ENCODE measurements around the gene RGL2. TPM values are rescaled to one million over a fixed set of nuclear protein-coding genes. Genes with fewer than 3 reads are reported as not detected.
"Not testable (repeated sequence)": the region's sequence is repeated elsewhere in the genome, so short reads cannot be mapped to it uniquely, and the experiment has no call there.

Gene RGL2
- total RNA-seq, 2 experiments from 2014 or later = 19.9 to 21.5 TPM

GRCh38 chr6:33280539-33280938 is 18.2 kb downstream of the RGL2 start:
- CTCF ChIA-PET = interaction anchor here (0.6 to 1.2 kb wide), 3 partner anchors 9 to 142 kb away, joined by 3 read pairs; partner anchors contain the start of genes RGL2, RPS18 and VPS52
- no peak for ATAC-seq
- no peaks in the 10 kb centered on the region for H3K27me3 Mint-ChIP-seq

DNA sequence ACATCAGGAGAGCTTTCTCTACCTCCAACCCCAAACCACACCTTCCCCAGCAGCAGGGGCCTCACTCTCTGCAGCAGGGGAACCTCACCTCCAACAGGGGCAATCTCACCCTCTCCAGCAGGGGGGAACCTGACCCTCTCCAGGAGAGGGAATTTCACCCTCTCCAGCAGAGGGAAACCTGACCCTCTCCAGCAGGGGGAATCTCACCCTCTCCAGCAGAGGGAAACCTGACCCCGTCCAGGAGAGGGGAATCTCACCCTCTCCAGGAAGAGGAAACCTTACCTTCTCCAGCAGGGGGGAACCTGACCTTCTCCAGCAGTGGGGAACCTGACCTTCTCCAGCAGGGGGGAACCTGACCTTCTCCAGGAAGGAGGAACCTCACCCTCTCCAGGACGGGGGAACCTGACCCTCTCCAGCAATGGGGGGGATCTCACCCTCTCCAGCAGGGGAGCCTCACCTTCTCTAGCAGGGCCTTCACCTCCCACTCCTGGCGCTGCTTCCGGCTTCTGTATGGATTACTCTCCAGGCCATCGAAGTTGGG is 18.7 kb downstream of the RGL2 start:
- Mint-ChIP-seq H3K9me3 (ENCODE audit: low read depth) (no peaks in the 10 kb centered on the region), H3K27ac (no peak overlapping the region), H3K4me1 (peaks cover 24% of the 10 kb centered on the region), H3K4me3 (no peak overlapping the region), H3K27me3 (no peaks in the 10 kb centered on the region), H3K36me3 (ENCODE audit: low read depth) (peaks cover 33% of the 10 kb centered on the region)
- CTCF ChIA-PET = interaction anchor here (0.6 to 4.0 kb wide), 3 partner anchors 8 to 19 kb away, joined by 3 to 17 read pairs (median 3); partner anchors contain the start of genes PFDN6, RGL2, RPS18 and VPS52
- POLR2A ChIA-PET = no interaction called here
- intact Hi-C loops (cut with DNase I, micrococcal nuclease) = loop anchor here in 1 of 2 experiments (10.0 kb wide), 1 partner anchor 1305 kb away; the partner anchor contains the start of gene DXO
- ATAC-seq (no peak), DNase-seq (peak; percentile 40)

More at GRCh38 chr6:33280539-33280938, 18.2 kb downstream of the RGL2 start:
- H3K4me3 Mint-ChIP-seq = no peak overlapping the region
- H3K9me3 Mint-ChIP-seq (ENCODE audit: low read depth) = no peaks in the 10 kb centered on the region
- peaks cover 28% of the 10 kb centered on the region for H3K36me3 Mint-ChIP-seq (ENCODE audit: low read depth)
- H3K4me1 Mint-ChIP-seq = peaks cover 20% of the 10 kb centered on the region
- intact Hi-C loops (cut with DNase I, micrococcal nuclease) = no loop called here
- DNase-seq = no peak
- no peak overlapping the region for H3K27ac Mint-ChIP-seq
- POLR2A ChIA-PET = interaction anchor here (1.0 kb wide), 1 partner anchor 9 kb away, joined by 3 read pairs; the partner anchor contains the start of genes RPS18 and VPS52

DNA sequence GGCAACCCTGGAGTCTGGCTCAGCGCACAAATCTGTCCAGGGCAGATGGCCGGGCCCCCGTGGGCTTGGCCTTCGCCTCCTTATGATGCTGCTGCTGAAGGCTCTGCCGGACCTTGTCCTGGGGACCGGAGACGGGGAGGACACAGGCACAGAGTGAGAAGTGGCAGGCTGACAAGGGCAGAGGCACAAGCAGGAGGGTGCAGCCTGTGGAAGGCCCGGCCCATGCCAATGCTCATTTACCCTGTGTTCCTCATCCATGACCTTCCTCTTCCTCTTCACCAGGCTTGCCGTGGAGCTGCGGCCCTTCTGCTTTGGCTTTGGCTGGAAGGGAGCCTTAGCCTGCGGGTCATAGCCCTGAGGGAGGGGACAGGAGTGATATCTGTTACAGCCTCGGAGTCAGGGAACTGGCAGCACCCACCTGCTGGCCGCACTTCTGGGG is 19.5 kb downstream of the RGL2 start:
- DNase-seq (no peak), ATAC-seq (no peak)
- Mint-ChIP-seq H3K27me3 (no peaks in the 10 kb centered on the region), H3K27ac (no peak overlapping the region), H3K4me1 (peaks cover 31% of the 10 kb centered on the region), H3K4me3 (no peak overlapping the region), H3K36me3 (ENCODE audit: low read depth) (peaks cover 35% of the 10 kb centered on the region), H3K9me3 (ENCODE audit: low read depth) (no peaks in the 10 kb centered on the region)
- intact Hi-C loops (cut with DNase I, micrococcal nuclease) = loop anchor here in 1 of 2 experiments (10.0 kb wide), 1 partner anchor 1304 kb away; the partner anchor contains the start of gene DXO
- ChIA-PET POLR2A (no interaction called here), CTCF (interaction anchor here (0.8 to 4.0 kb wide), 6 partner anchors 10 to 160 kb away, joined by 3 to 17 read pairs (median 3); partner anchors contain the start of genes PFDN6, WDR46 and ZBTB22)

GRCh38 chr6:33278810-33279209 is 19.9 kb downstream of the RGL2 start:
- POLR2A ChIA-PET = interaction anchor here (2.1 to 3.7 kb wide), 2 partner anchors 10 to 21 kb away, joined by 15 to 25 read pairs; partner anchors contain the start of genes PFDN6, RGL2 and WDR46
- H3K27ac Mint-ChIP-seq = no peak overlapping the region
- intact Hi-C loops (cut with DNase I, micrococcal nuclease) = loop anchor here in 1 of 2 experiments (10.0 kb wide), 1 partner anchor 1304 kb away; the partner anchor contains the start of gene DXO
- H3K4me1 Mint-ChIP-seq = peaks cover 33% of the 10 kb centered on the region
- no peaks in the 10 kb centered on the region for H3K9me3 Mint-ChIP-seq (ENCODE audit: low read depth)
- H3K36me3 Mint-ChIP-seq (ENCODE audit: low read depth) = peaks cover 38% of the 10 kb centered on the region
- H3K27me3 Mint-ChIP-seq = no peaks in the 10 kb centered on the region
- H3K4me3 Mint-ChIP-seq = no peak overlapping the region
- ATAC-seq = no peak
- DNase-seq = no peak
- CTCF ChIA-PET = interaction anchor here (0.8 to 4.0 kb wide), 6 partner anchors 10 to 160 kb away, joined by 3 to 17 read pairs (median 3); partner anchors contain the start of genes PFDN6, WDR46 and ZBTB22

GRCh38 chr6:33278392-33278741 is 20.4 kb downstream of the RGL2 start:
- intact Hi-C loops (cut with DNase I, micrococcal nuclease) = loop anchor here in 1 of 2 experiments (10.0 kb wide), 1 partner anchor 1304 kb away; the partner anchor contains the start of gene DXO
- no peak overlapping the region for H3K4me3 Mint-ChIP-seq
- ATAC-seq = no peak
- POLR2A ChIA-PET = interaction anchor here (1.8 to 3.7 kb wide), 3 partner anchors 11 to 40 kb away, joined by 10 to 25 read pairs (median 15); partner anchors contain the start of genes PFDN6, RGL2, WDR46 and ZBTB22
- DNase-seq = no peak
- peak overlapping the region; percentile 92 for H3K27ac Mint-ChIP-seq
- peaks cover 34% of the 10 kb centered on the region for H3K4me1 Mint-ChIP-seq
- H3K27me3 Mint-ChIP-seq = no peaks in the 10 kb centered on the region
- CTCF ChIA-PET = interaction anchor here (0.8 to 4.0 kb wide), 7 partner anchors 11 to 159 kb away, joined by 3 to 17 read pairs (median 3); partner anchors contain the start of genes PFDN6, WDR46 and ZBTB22
- no peaks in the 10 kb centered on the region for H3K9me3 Mint-ChIP-seq (ENCODE audit: low read depth)
- H3K36me3 Mint-ChIP-seq (ENCODE audit: low read depth) = peaks cover 42% of the 10 kb centered on the region

- POLR2A ChIA-PET = interaction anchor here (0.6 to 3.7 kb wide), 15 partner anchors 9 to 383 kb away, joined by 3 to 25 read pairs (median 5); partner anchors contain the start of genes CUTA, KIFC1, PFDN6 and RGL2
- peak overlapping the region; percentile 92 for H3K27ac Mint-ChIP-seq
- H3K9me3 Mint-ChIP-seq (ENCODE audit: low read depth) = no peaks in the 10 kb centered on the region
- CTCF ChIA-PET = interaction anchor here (0.6 to 4.0 kb wide), 11 partner anchors 11 to 154 kb away, joined by 3 to 17 read pairs (median 4); partner anchors contain the start of genes PFDN6, WDR46 and ZBTB22
- peak; percentile 57 for DNase-seq
- no peaks in the 10 kb centered on the region for H3K27me3 Mint-ChIP-seq
- peaks cover 48% of the 10 kb centered on the region for H3K36me3 Mint-ChIP-seq (ENCODE audit: low read depth)
- peak; percentile 6 for ATAC-seq
- peak overlapping the region; percentile 91 for H3K4me3 Mint-ChIP-seq
- intact Hi-C loops (cut with DNase I, micrococcal nuclease) = loop anchor here (1.0 to 10.0 kb wide), 7 partner anchors 11 to 1303 kb away; partner anchors contain the start of genes PFDN6 (in 2 of the 2), WDR46 (in 2 of the 2), CUTA (in 1 of the 2) and DXO (in 1 of the 2)
- peaks cover 36% of the 10 kb centered on the region for H3K4me1 Mint-ChIP-seq
Measured at GRCh38 chr6:33277663-33278391, 20.9 kb downstream of the RGL2 start.

- Mint-ChIP-seq H3K4me1 (peaks cover 39% of the 10 kb centered on the region), H3K27me3 (no peaks in the 10 kb centered on the region), H3K27ac (peak within 1 kb of the TSS; percentile 92), H3K9me3 (ENCODE audit: low read depth) (no peaks in the 10 kb centered on the region), H3K36me3 (ENCODE audit: low read depth) (peaks cover 55% of the 10 kb centered on the region), H3K4me3 (peak within 1 kb of the TSS; percentile 91)
- intact Hi-C loops (cut with DNase I, micrococcal nuclease) = loop anchor here (1.0 to 10.0 kb wide), 7 partner anchors 12 to 1302 kb away; partner anchors contain the start of genes PFDN6 (in 2 of the 2), WDR46 (in 2 of the 2), CUTA (in 1 of the 2) and DXO (in 1 of the 2)
- DNase-seq (peak; percentile 87), ATAC-seq (peak; percentile 75)
- ChIA-PET CTCF (interaction anchor here (0.6 to 4.0 kb wide), 11 partner anchors 12 to 153 kb away, joined by 3 to 17 read pairs (median 4); partner anchors contain the start of genes PFDN6, WDR46 and ZBTB22), POLR2A (interaction anchor here (0.6 to 3.7 kb wide), 20 partner anchors 9 to 382 kb away, joined by 3 to 25 read pairs (median 4); partner anchors contain the start of genes CUTA, KIFC1, PFDN6 and RGL2)
Measured at GRCh38 chr6:33276864-33277662, 21.7 kb downstream of the RGL2 start, which contains the start of gene B3GALT4. Gene B3GALT4 (plus strand): TSS chr6:33277123. CDS start chr6:33277420, 297 bp downstream.

GRCh38 chr6:33276581-33276863 is 22.2 kb downstream of the RGL2 start:
- POLR2A ChIA-PET = interaction anchor here (0.6 to 3.7 kb wide), 12 partner anchors 10 to 331 kb away, joined by 3 to 25 read pairs (median 4); partner anchors contain the start of genes KIFC1, PFDN6, RGL2 and WDR46
- no peak for ATAC-seq
- H3K9me3 Mint-ChIP-seq (ENCODE audit: low read depth) = no peaks in the 10 kb centered on the region
- peak overlapping the region; percentile 90 for H3K27ac Mint-ChIP-seq
- peaks cover 39% of the 10 kb centered on the region for H3K4me1 Mint-ChIP-seq
- intact Hi-C loops (cut with DNase I, micrococcal nuclease) = loop anchor here in 1 of 2 experiments (2.0 to 10.0 kb wide), 3 partner anchors 68 to 1302 kb away; partner anchors contain the start of genes CUTA and DXO
- CTCF ChIA-PET = interaction anchor here (0.9 to 4.0 kb wide), 4 partner anchors 13 to 41 kb away, joined by 3 to 17 read pairs (median 9); partner anchors contain the start of genes PFDN6, WDR46 and ZBTB22
- H3K36me3 Mint-ChIP-seq (ENCODE audit: low read depth) = peaks cover 58% of the 10 kb centered on the region
- no peak for DNase-seq
- peak overlapping the region; percentile 91 for H3K4me3 Mint-ChIP-seq
- no peaks in the 10 kb centered on the region for H3K27me3 Mint-ChIP-seq

DNA sequence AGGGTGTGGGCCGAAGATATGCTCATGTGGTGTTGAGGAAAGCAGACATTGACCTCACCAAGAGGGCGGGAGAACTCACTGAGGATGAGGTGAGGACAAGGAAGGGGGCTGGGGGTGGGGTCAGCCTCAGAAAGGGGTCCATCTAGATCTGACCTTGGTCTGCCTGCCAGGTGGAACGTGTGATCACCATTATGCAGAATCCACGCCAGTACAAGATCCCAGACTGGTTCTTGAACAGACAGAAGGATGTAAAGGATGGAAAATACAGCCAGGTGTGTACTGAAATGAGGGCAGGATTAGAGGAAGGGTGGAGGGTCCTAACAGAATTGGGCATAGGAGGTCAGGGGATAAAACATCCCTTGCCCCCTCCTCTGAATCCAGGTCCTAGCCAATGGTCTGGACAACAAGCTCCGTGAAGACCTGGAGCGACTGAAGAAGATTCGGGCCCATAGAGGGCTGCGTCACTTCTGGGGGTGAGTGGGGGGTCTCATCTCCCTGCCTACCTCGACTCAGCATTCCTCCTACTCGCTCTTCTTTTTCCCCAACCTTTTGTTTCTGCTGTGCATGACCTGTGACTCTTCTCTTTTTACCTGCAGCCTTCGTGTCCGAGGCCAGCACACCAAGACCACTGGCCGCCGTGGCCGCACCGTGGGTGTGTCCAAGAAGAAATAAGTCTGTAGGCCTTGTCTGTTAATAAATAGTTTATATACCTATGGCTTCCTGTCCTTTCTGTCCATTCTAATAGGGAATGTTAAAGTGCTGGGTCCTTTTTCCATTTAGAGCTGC is 22.8 kb downstream of the RGL2 start:
- peaks cover 42% of the 10 kb centered on the region for H3K4me1 Mint-ChIP-seq
- ATAC-seq; H3K27me3 Mint-ChIP-seq; H3K9me3 Mint-ChIP-seq (ENCODE audit: low read depth): not testable (repeated sequence)
- peak overlapping the region; percentile 91 for H3K4me3 Mint-ChIP-seq
- peak overlapping the region; percentile 90 for H3K27ac Mint-ChIP-seq
- peaks cover 58% of the 10 kb centered on the region for H3K36me3 Mint-ChIP-seq (ENCODE audit: low read depth)
- CTCF ChIA-PET = interaction anchor here (0.9 to 4.0 kb wide), 3 partner anchors 13 to 42 kb away, joined by 3 to 17 read pairs (median 14); partner anchors contain the start of genes PFDN6, WDR46 and ZBTB22
- intact Hi-C loops (cut with DNase I, micrococcal nuclease) = loop anchor here in 1 of 2 experiments (2.0 to 10.0 kb wide), 3 partner anchors 69 to 1301 kb away; partner anchors contain the start of genes CUTA and DXO
- POLR2A ChIA-PET = interaction anchor here (0.6 to 3.7 kb wide), 7 partner anchors 10 to 331 kb away, joined by 3 to 25 read pairs (median 5); partner anchors contain the start of genes PFDN6 and WDR46
- DNase-seq = peak; percentile 19

Measured in activated CD4-positive, alpha-beta T cell treated with anti-CD3 and anti-CD28 coated beads for 36 hours (primary cell).